DMS153 treated with DMSO at 0.1 percent for 48 hours (cell line): Measurements from ENCODE around the gene KNTC1.
"Not testable (repeated sequence)": the region's sequence is repeated elsewhere in the genome, so short reads cannot be mapped to it uniquely, and the experiment has no call there.

ENCODE experiments used
- DNase-seq: peaks from one replicate; lab custom pipeline; 2025; ENCODE audit not compliant: unreplicated experiment; lab: John Stamatoyannopoulos, UW

KNTC1 gene

DNA sequence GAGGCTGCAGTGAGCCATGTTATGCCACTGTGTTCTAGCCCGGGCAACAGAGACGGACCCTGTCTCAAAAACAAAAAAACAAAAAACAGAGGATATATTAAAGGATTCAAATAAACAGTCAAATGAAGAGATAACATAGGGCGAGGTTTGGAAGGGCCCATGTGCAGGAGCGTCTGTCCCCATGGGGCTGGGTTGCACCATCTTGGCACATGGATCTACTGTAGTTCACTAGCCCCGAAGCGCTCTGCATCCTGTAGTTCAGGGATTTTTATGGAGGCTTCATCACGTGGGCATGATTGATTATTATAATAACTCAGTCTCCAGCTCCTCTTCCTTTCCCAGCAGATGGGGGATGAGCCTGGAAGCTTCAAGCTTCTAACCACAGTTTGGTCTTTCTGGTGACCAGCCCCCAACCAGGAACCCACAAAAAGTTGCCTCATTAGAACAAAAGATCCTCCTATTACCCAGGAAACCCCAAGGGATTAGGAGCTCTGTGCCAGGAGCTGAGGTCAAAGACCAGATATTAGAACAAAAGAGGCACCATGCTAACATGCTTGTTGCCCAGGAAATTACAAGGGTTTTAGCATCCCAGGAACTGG, 116.3 kb downstream of the KNTC1 start:
- DNase-seq: no peak

DNA sequence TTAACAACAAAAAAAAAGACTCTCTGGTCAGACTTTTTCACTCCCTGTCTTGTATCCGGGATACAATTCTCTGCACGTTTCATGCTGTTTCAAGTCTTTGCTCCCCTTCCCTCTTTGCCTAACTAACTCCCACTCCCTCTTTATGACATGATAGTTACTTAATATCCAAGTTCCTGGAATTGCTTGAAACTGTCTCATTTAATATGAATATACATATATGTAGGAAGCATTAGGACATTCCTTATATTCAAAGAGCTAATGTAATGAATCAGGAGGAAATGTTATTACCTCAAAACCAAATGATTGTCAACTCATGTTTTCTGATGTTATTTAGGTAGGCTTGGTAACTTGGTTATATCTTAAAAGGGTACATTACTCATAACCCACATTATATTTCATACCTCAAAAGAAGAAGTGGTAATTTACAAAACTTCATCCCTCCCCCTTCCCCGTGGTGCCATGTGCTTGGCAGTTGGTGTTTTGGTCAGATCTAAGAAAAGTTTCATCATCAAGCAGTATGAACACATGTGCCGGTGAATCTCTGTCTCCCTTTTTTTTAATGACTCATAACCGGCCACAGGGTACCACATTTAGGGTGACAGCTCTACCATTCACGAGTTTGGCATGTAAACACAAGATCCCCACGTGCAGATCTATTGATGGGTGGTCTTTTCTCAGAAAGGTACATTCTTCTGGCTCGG, 119.6 kb downstream of the KNTC1 start:
- no peak for DNase-seq

DNA sequence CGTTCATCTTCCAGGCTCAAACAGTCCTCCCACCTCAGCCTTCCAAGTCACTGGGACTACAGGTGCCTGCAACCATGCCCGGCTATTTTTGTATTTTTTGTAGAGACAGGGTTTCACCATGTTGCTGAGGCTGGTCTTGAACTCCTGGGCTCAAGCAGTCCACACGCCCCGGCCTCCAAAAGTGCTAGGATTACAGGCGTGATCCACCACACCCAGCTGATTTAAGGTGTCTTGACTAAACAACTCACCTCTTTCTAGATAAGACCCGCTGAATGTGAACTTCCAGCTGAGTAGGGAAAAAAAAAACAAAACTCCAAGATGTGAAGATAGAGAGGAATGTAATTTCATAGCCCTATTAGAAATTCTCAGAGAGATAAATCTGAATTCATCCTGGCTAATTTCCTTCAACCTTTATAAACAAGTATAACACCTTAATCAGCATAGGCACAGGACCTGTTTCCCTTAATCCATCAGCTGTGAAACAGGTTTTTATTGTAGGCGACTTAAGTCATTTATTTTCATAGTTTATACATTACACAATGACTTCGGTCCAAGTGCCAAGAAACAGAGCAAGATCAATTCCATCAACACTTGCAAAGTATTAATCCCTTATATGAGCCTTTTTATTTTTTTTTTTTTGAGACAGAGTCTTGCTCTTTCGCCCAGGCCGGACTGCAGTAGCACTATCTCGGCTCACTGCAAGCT, 124.6 kb downstream of the KNTC1 start:
- no peak for DNase-seq

DNA sequence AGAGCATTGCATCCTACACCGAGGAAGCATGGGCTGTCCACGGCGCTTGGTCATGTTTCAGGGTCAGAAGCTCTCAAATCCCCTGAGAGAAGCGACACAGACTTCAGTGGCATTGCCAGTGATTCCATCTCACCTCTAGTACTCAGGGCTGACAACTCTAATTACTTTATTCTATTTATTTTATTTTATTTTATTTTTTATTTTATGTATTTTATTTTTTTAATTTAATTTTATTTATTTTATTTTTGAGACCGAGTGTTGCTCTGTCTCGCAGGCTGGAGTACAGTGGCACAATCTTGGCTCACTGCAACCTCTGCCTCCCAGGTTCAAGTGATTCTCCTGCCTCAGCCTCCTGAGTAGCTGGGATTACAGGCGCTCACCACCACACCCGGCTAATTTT, 126.2 kb downstream of the KNTC1 start:
- not testable (repeated sequence) for DNase-seq

DNA sequence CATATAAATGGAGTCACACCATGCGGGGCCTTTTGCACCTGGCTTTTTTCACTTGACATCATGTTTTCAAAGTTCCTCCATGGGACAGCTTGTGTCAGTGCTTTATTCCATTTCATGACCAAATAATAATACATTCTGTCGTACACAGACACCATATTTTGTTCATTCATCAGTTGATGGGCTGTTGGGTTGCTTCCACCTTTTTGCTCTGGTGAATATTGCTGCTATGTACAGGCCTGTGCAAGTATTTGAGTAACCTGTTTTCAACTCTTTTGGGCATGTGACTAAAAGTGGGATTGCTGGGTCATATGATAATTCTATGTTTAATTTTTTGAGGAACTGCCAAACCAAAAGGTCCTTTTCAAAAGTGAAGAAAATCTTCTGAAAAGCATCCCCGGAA, 129.2 kb downstream of the KNTC1 start:
- DNase-seq: no peak

DNA sequence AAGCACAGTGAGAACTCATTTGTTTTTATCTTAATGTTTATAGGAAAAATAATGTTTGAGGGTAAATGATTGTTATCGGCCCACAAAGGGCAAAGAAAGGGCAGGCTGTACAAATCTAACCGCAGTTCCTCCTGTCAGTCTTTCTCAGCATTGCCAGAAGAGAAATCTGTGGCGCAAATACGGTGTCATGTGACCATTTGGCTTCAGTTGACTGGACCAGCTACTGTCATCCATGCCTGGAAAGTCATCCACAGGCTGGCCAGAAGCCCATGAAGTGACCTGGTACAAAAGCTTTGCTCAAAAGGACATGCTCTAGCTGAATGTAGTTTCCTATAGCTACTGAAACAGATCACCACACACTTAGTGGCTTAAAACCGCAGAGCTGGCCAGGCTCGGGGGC, 132.5 kb downstream of the KNTC1 start:
- DNase-seq: no peak

DNA sequence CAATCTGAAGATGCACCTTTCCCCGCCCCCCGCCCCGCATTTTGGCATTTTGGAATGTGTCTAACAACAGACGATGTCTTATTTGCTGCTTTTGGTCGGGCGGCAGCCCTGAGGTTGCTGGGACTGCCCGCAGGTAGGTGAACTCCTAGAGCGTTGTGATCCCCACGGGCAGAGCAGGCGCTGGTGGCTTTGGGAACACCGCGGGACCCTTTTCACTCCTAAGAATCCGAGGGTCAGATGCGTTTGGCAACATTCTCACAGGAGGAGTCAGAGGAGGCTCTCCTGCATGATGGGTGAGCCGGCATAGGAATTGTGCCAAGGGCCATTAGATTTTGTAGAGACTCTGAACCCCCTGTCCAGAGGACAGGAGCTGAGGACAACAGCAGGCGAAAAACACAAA, 134.2 kb downstream of the KNTC1 start:
- no peak for DNase-seq

DNA sequence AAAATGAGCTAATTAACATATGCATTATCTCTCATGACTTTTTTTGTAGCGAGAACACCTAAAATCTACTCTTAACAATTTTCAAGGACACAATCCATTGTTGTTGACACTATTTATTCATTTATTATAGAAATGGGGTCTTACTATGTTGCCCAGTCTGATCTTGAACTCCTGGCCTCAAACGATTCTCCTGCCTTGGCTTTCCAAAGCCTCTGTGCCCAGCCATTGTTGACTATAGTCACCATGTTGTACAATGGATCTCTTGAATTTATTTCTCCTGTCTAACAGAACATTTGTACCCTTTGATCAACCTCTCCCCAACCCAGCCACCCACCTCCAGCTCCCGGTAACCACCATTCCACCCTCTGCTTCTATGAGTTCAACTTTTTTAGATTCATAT, 134.9 kb downstream of the KNTC1 start:
- DNase-seq: no peak

DNA sequence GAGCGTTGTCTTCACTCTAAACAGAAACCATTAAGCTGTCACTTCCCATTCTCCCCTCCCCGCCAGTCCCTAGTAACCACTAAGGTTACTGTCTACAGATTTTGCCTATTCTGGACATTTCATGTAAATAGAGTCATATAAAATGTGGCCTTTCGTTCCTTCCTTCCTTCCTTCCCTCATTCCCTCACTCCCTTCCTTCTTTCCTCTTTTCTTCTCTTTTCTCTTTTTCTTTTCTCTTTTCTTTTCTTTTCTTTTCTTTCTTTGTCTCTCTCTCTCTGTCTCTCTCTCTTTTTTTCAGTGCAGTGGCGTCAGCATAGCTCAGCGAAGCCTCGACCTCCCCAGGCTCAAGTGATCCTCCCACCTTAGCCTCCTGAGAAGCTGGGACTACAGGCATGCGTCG, 138.3 kb downstream of the KNTC1 start:
- DNase-seq: no peak

DNA sequence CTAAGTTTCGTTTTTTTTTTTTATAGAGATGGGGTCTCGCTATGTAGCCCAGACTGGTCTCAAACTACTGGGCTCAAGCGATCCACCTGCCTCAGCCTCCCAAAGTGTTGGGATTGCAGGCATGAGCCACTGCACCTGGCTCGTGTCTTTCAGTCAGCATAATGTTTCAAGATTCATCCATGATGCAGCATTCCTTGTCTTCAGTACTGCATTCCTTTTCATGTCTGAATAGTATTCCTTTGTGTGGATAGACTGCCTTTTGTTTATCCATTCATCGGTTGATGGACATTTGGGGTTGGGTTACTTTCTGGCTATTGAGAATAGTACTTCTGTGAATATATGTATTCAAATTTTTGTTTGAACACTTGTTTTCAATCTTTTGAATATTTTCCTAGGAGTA, 138.7 kb downstream of the KNTC1 start:
- no peak for DNase-seq

DNA sequence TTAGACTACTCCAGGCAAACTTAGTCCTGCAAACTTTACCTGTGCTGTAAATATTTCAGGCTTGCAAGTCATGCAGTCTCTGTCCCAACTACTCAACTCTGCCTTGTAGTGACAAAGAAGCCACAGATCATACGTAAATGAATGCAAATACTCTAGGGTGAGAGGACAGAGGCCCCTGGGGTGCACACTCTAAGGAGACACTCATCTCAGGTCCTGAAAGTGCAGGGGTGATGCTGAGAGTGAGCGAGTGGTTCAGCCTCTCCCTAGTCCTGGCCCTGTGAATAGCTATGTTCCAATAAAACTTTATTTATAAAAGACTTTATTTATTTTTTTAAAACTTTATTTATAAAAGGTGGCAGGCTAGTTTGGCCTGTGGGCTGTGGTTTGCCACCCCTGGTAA, 141.2 kb downstream of the KNTC1 start:
- DNase-seq: no peak

DNA sequence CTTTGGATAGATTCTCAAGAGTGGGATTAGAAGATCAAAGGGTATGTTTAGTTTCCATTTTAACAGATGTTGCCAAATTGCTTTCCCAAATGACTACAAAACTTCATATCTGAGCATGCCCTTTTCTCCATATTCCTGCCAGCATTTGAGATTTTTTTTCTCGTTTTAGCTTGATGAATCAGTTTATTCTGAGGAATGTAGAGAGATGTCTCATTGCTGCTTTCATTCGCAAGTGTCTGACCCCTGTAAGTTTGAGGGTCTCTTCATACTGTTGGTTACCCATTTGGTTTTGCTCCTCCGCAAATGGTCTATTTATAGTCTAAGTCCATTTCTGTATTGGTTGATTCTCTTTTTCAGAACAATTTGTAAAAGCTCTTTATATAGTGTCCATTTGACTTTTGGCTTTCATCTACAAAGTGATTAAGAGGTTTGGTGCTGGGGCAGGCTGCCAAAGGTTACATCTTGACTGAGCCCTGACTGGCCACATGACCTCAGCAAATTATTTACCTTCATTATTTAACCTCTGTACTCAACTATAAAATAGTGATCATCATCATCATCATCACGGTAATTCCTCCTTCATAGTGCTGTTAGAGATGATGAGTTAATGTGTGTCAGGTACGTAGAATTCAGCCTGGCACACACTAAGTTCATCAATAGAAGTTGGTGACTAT, 142.5 kb downstream of the KNTC1 start:
- no peak for DNase-seq

DNA sequence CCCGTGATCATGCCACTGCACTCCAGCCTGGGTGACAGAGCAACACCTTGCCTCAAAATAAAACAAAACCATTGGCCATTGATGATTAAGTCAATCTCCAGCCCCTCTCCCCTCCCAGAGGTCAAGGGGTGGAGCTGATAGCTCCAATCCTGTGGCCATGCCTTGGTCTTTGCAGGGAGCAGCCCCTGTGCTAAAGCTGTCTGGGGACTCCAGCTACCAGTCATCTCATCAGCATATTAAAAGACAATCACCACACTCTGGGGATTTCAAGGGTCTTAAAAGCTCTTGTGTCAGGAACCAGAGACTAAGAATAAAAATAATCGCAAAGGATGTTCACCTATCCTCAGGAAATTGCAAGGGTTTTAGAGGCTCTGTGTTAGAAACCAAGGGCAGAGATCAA, 145.5 kb downstream of the KNTC1 start:
- no peak for DNase-seq
